Neural progenitor cell (in vitro differentiated cells): Measurements from ENCODE around the gene SPOCK1. TPM values are rescaled to one million over a fixed set of nuclear protein-coding genes. Genes with fewer than 3 reads are reported as not detected.

Source experiments
- DNase-seq: peaks from one replicate; pipeline ENCODE4 v3.0.0-alpha.2; 2016; ENCODE audit warnings: low spot score
- H2AFZ ChIP-seq: fragments of 200-600 bp; sonication (generic); replicated peaks from 2 replicates; pipeline ENCODE4 v1.6.1; 2016; ENCODE audit warnings: antibody characterized with exemption
- H3F3A ChIP-seq: fragments of 200-600 bp; sonication (generic); 2 replicates; pipeline ENCODE4 v1.6.1; 2016; ENCODE audit warnings: antibody characterized with exemption, low read depth
- H3K27ac ChIP-seq: fragments of 200-600 bp; sonication (generic); 2 replicates; pipeline ENCODE4 v1.5.1; 2016; ENCODE audit warnings: mild to moderate bottlenecking
- H3K27me3 ChIP-seq: fragments of 200-600 bp; sonication (generic); 2 replicates; pipeline ENCODE4 v1.6.1; 2016; ENCODE audit warnings: mild to moderate bottlenecking, moderate library complexity
- H3K36me3 ChIP-seq: fragments of 200-600 bp; sonication (generic); 2 replicates; pipeline ENCODE4 v1.5.1; 2016
- H3K4me1 ChIP-seq: fragments of 200-600 bp; sonication (generic); 2 replicates; pipeline ENCODE4 v1.6.1; 2016; ENCODE audit warnings: mixed run types
- H3K4me2 ChIP-seq: fragments of 200-600 bp; sonication (generic); 2 replicates; pipeline ENCODE4 v1.6.1; 2016
- H3K4me3 ChIP-seq: fragments of 200-600 bp; sonication (generic); 2 replicates; pipeline ENCODE4 v1.5.1; 2016
- H3K79me2 ChIP-seq: fragments of 200-600 bp; sonication (generic); 2 replicates; pipeline ENCODE4 v1.6.1; 2016; ENCODE audit warnings: low read depth
- H3K9ac ChIP-seq: fragments of 200-600 bp; sonication (generic); 2 replicates; pipeline ENCODE4 v1.6.1; 2016
- H3K9me3 ChIP-seq: fragments of 200-600 bp; sonication (generic); 2 replicates; pipeline ENCODE4 v1.5.1; 2016; ENCODE audit warnings: low read depth
- H4K20me1 ChIP-seq: fragments of 200-600 bp; sonication (generic); 2 replicates; pipeline ENCODE4 v1.6.1; 2016; ENCODE audit warnings: low read depth
- H3K27ac Mint-ChIP-seq: 3 replicates; pipeline ENCODE4 v1.8.0; 2021; ENCODE audit warnings: mixed read lengths
- H3K27me3 Mint-ChIP-seq: 2 replicates; pipeline ENCODE4 v1.8.0; 2022; ENCODE audit warnings: low read depth, mild to moderate bottlenecking, inconsistent platforms, moderate library complexity, mixed read lengths; ENCODE audit not compliant: insufficient read depth
- H3K36me3 Mint-ChIP-seq: 3 replicates; pipeline ENCODE4 v1.8.0; 2021; ENCODE audit warnings: mixed read lengths
- H3K4me1 Mint-ChIP-seq: 3 replicates; pipeline ENCODE4 v1.8.0; 2021; ENCODE audit warnings: mixed read lengths
- H3K4me3 Mint-ChIP-seq: 3 replicates; pipeline ENCODE4 v1.8.0; 2021; ENCODE audit warnings: mild to moderate bottlenecking, moderate library complexity, mixed read lengths
- H3K9me3 Mint-ChIP-seq: 3 replicates; pipeline ENCODE4 v1.8.0; 2020; ENCODE audit warnings: mixed read lengths
- EZH2 ChIP-seq: fragments of 200-600 bp; sonication (generic); IDR thresholded peaks from 2 replicates; pipeline ENCODE4 v1.6.1; 2017; ENCODE audit warnings: antibody characterized with exemption, mild to moderate bottlenecking, moderate library complexity
- EZH2phosphoT487 ChIP-seq: fragments of 200-600 bp; sonication (generic); IDR thresholded peaks from 2 replicates; pipeline ENCODE4 v1.6.1; 2017; ENCODE audit warnings: antibody characterized with exemption
- total RNA-seq: library from RNA; depleted of rRNA; stranded (reverse); fragments of >200 nt; gene quantifications from 2 replicates; pipeline ENCODE4 v1.2.3, GENCODE V29; 2015; ENCODE audit warnings: low replicate concordance
- TF ChIP-seq, protein P1 (sequence below): fragments of 200-600 bp; sonication (generic); IDR thresholded peaks from 2 replicates; pipeline ENCODE4 v1.5.1; 2017; ENCODE audit warnings: antibody characterized with exemption, mild to moderate bottlenecking

SPOCK1 gene
- total RNA-seq, 1 donor from 2014 or later: 6.9 TPM

DNA sequence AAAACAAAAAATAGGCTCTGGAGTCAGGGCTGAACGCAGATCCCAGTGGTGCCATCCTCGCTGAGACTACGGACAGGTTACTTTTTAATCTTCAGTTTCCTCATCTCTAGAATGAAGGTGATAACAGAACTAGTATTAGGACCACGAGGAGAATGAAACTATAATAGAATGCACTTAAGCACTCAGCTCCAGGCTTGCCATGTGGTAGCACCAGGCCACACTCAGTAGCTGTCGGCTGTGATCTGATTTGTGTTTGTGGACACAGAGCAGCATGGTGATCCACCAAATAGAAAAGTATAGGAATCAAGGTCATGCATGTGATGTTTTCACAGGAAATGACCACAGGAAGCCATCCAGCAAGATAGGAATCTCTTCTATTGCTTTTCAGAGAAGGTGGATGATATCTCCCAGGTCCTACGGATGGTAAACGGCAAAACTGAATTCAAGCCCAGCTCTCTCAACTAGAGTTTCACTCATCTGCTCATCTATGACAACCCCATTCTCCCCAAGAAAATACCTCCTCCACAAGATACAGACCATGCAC lies 498.0 kb downstream of the SPOCK1 start:
- no peaks in the 10 kb centered on the region for H3K4me1 Mint-ChIP-seq
- Histone ChIP-seq H3K4me1 (peaks cover 17% of the 10 kb centered on the region), H3K4me2 (no peak overlapping the region), H3K27me3 (no peaks in the 10 kb centered on the region), H3K36me3 (no peaks in the 10 kb centered on the region), H3K79me2 (no peaks in the 10 kb centered on the region), H3F3A (no peaks in the 10 kb centered on the region), H3K9me3 (no peaks in the 10 kb centered on the region), H2AFZ (no peak overlapping the region), H4K20me1 (no peaks in the 10 kb centered on the region), H3K4me3 (no peak overlapping the region), H3K9ac (no peak overlapping the region), H3K27ac (no peak overlapping the region)
- H3K27me3 Mint-ChIP-seq: peaks cover 2% of the 10 kb centered on the region
- H3K9me3 Mint-ChIP-seq: no peaks in the 10 kb centered on the region
- no peaks in the 10 kb centered on the region for H3K36me3 Mint-ChIP-seq
- TF ChIP-seq EZH2phosphoT487: no peak
- no peak for TF ChIP-seq EZH2
- TF ChIP-seq, protein P1, sequence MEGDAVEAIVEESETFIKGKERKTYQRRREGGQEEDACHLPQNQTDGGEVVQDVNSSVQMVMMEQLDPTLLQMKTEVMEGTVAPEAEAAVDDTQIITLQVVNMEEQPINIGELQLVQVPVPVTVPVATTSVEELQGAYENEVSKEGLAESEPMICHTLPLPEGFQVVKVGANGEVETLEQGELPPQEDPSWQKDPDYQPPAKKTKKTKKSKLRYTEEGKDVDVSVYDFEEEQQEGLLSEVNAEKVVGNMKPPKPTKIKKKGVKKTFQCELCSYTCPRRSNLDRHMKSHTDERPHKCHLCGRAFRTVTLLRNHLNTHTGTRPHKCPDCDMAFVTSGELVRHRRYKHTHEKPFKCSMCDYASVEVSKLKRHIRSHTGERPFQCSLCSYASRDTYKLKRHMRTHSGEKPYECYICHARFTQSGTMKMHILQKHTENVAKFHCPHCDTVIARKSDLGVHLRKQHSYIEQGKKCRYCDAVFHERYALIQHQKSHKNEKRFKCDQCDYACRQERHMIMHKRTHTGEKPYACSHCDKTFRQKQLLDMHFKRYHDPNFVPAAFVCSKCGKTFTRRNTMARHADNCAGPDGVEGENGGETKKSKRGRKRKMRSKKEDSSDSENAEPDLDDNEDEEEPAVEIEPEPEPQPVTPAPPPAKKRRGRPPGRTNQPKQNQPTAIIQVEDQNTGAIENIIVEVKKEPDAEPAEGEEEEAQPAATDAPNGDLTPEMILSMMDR: no peak
- no peak overlapping the region for H3K4me3 Mint-ChIP-seq
- no peak for DNase-seq
- no peak overlapping the region for H3K27ac Mint-ChIP-seq

DNA sequence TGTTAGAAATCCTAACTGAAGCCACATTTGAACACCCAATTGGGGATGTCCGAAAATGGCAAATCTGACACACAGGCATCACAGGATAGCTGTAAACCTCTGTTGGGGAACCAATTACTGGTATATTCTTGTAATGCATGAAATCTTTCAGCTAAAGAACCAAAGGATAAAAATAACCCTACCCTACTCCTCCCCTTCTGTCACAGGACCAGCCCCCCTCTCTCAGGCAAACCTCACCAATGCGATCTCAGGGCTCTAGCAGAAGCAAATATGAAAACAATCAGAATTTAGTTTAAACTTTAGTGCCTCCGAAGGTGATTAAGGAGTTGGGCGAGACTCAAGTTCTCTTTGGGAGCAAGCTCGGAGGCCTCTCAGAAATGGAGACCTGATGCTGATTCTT lies 499.3 kb downstream of the SPOCK1 start:
- no peak overlapping the region for H3K27ac ChIP-seq
- H3K27me3 ChIP-seq: no peaks in the 10 kb centered on the region
- H4K20me1 ChIP-seq: no peaks in the 10 kb centered on the region
- H3K4me1 ChIP-seq: peaks cover 17% of the 10 kb centered on the region
- H2AFZ ChIP-seq: peak overlapping the region; percentile 3
- no peak overlapping the region for H3K9ac ChIP-seq
- no peaks in the 10 kb centered on the region for H3K79me2 ChIP-seq
- no peaks in the 10 kb centered on the region for H3K36me3 ChIP-seq
- H3K4me3 ChIP-seq: no peak overlapping the region
- Mint-ChIP-seq H3K9me3 (no peaks in the 10 kb centered on the region), H3K27ac (no peak overlapping the region), H3K4me3 (no peak overlapping the region), H3K27me3 (peaks cover 2% of the 10 kb centered on the region), H3K36me3 (no peaks in the 10 kb centered on the region), H3K4me1 (no peaks in the 10 kb centered on the region)
- H3K9me3 ChIP-seq: no peaks in the 10 kb centered on the region
- no peaks in the 10 kb centered on the region for H3F3A ChIP-seq
- DNase-seq: no peak
- no peak overlapping the region for H3K4me2 ChIP-seq
- no peak for TF ChIP-seq EZH2phosphoT487
- TF ChIP-seq EZH2: no peak
- TF ChIP-seq, protein P1: no peak

DNA sequence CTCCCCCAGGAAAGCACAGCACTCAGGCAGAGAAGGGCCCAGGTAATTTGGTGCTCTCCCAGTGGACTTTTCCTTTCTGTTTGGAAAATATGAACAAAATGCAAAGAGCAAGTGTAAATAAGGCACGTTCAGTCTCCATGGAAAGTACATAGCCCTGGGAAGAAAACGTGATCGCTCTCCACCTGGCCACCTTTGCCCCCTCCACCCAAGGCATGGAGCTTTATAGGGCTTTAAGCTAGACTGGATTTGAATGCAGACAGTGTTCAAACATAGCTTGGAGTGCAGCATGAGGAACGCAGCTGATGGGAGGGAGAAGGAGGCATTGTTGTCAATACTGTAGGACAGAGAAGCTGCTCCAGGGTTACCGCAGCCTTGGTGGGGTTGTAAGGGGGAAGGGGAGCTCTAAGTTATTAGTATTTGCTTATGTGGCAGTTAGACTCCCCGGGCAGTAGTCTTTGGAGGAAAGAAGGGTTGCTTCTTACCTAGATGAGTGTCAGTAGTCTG lies 500.2 kb downstream of the SPOCK1 start:
- no peaks in the 10 kb centered on the region for H4K20me1 ChIP-seq
- H3K27me3 ChIP-seq: no peaks in the 10 kb centered on the region
- H3K79me2 ChIP-seq: no peaks in the 10 kb centered on the region
- no peaks in the 10 kb centered on the region for H3K4me1 Mint-ChIP-seq
- no peaks in the 10 kb centered on the region for H3K9me3 ChIP-seq
- peak overlapping the region; percentile 5 for H3K4me2 ChIP-seq
- no peaks in the 10 kb centered on the region for H3K36me3 ChIP-seq
- no peaks in the 10 kb centered on the region for H3K9me3 Mint-ChIP-seq
- no peak for DNase-seq
- H3K27ac Mint-ChIP-seq: no peak overlapping the region
- no peak overlapping the region for H3K4me3 ChIP-seq
- H3K9ac ChIP-seq: no peak overlapping the region
- no peaks in the 10 kb centered on the region for H3K36me3 Mint-ChIP-seq
- no peak overlapping the region for H3K4me3 Mint-ChIP-seq
- H3K27ac ChIP-seq: no peak overlapping the region
- no peak for TF ChIP-seq EZH2
- peaks cover 17% of the 10 kb centered on the region for H3K4me1 ChIP-seq
- H2AFZ ChIP-seq: peak overlapping the region; percentile 22
- peaks cover 2% of the 10 kb centered on the region for H3K27me3 Mint-ChIP-seq
- no peaks in the 10 kb centered on the region for H3F3A ChIP-seq

DNA sequence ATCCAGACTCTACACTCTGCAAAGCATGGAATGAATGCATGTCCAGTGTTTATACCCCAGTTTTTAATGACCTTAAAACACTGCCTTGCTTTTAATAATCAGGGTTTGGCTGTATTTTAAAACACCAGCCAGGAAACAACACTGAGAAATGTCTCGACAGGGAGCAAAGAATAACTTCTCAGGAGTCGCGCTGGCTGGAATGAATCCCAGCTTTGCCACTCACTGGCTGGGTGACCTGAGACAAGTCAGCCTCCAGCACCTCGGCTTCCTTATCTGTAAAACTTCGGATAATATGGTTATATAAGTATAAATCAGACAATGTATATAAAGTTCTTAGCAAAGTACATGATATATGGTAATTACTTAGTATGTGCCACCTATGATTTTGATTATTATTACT lies 505.0 kb downstream of the SPOCK1 start:
- H3K36me3 Mint-ChIP-seq: no peaks in the 10 kb centered on the region
- Histone ChIP-seq H3K9me3 (no peaks in the 10 kb centered on the region), H3K4me2 (no peak overlapping the region), H3K36me3 (no peaks in the 10 kb centered on the region), H3K27ac (no peak overlapping the region), H3F3A (no peaks in the 10 kb centered on the region), H3K27me3 (no peaks in the 10 kb centered on the region), H4K20me1 (no peaks in the 10 kb centered on the region), H3K4me1 (peaks cover 12% of the 10 kb centered on the region), H3K79me2 (no peaks in the 10 kb centered on the region), H2AFZ (no peak overlapping the region), H3K9ac (no peak overlapping the region), H3K4me3 (no peak overlapping the region)
- TF ChIP-seq EZH2: no peak
- TF ChIP-seq EZH2phosphoT487: no peak
- TF ChIP-seq, protein P1: no peak
- no peak overlapping the region for H3K4me3 Mint-ChIP-seq
- DNase-seq: no peak
- no peak overlapping the region for H3K27ac Mint-ChIP-seq
- no peaks in the 10 kb centered on the region for H3K9me3 Mint-ChIP-seq
- H3K4me1 Mint-ChIP-seq: peaks cover 9% of the 10 kb centered on the region
- peaks cover 4% of the 10 kb centered on the region for H3K27me3 Mint-ChIP-seq
